LNCAP (cell line): Measurements from ENCODE around the gene TSSK2.

Experiments
- CTCF ChIP-seq: fragments of 450-650 bp; IDR thresholded peaks from 2 replicates; pipeline ENCODE4 v1.5.1; 2017; ENCODE audit warnings: mild to moderate bottlenecking

Gene TSSK2

DNA sequence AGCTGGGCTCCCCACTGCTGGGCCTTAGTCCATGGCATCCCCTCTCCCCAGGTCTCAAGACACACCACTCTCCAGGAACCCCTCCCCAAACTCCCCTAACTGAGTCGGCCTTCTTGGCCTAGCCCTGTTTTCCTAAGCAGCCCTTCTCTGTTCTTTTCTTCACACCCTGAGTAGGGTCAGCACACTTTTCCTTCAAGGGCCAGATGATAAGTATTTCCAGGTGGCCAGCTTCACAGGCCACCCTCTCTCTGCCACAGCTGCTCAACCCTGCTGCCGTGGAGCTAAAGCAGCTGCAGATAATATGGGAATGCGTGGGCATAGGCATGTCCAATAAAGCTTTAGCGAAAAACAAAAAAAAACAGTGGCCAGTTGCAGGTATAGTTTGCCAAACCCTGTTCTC, 33.0 kb upstream of the TSSK2 start:
- no peak for TF ChIP-seq CTCF

DNA sequence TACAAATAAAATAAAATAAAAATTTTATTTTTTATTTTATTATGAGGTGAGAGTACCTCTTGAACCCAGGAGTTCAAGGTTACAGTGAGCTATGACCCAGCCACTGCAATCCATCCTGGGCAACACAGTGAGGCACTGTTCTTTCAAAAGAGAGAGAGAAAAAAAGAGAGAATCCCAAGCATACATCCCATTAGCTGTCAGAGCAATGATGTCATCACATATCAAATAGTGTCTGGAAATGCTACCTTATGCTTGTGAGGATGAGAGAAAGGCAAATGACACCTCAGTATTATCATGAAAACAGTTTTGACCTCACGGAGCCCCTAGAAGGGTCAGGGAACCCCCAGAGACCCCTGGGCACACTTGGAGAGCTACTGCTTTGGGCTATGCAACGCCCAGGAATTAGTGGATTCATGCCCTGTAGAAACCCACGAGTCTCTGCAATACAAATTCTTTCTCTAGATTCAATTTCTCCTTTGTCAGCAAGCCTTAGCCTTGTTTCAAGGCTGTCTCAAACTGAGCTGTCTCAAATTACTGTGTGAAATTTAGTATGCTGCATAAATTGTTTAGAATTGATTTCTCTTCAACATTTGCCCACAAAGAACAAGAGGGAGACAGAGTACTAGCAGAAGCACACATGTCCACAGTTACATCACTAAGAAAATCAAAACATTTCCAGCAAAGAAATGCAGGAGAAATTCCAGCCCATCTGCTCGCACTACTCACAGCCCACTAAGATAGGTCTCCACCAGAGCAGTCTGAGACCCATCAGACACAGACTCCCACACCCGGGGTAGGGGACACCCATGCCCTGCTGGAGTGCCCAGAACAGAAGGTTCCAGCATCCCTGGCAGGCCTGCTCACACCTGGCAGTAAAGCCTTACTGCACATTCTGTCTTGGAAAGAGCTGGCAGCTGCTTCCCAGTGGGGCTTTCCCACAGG, 27.0 kb upstream of the TSSK2 start:
- no peak for TF ChIP-seq CTCF

DNA sequence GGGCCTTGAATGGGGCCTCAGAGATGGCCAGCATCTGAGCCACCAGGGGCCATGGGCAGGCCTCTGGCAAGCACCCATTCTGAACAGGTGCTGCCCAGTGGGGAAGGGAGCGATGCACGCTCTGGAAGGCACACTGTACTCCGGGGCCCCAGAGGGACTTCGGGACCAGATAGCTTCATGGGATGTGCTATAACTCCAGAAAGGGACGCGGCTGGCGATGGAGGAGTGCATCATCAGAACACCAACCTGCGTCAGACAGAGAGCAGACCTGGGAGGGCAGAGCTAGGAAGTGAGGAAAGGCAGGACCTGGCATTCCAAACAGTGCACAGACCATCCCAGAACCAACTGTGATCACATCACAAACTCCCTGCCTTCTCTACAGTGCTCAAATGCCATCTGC, 25.7 kb upstream of the TSSK2 start:
- TF ChIP-seq CTCF: no peak

DNA sequence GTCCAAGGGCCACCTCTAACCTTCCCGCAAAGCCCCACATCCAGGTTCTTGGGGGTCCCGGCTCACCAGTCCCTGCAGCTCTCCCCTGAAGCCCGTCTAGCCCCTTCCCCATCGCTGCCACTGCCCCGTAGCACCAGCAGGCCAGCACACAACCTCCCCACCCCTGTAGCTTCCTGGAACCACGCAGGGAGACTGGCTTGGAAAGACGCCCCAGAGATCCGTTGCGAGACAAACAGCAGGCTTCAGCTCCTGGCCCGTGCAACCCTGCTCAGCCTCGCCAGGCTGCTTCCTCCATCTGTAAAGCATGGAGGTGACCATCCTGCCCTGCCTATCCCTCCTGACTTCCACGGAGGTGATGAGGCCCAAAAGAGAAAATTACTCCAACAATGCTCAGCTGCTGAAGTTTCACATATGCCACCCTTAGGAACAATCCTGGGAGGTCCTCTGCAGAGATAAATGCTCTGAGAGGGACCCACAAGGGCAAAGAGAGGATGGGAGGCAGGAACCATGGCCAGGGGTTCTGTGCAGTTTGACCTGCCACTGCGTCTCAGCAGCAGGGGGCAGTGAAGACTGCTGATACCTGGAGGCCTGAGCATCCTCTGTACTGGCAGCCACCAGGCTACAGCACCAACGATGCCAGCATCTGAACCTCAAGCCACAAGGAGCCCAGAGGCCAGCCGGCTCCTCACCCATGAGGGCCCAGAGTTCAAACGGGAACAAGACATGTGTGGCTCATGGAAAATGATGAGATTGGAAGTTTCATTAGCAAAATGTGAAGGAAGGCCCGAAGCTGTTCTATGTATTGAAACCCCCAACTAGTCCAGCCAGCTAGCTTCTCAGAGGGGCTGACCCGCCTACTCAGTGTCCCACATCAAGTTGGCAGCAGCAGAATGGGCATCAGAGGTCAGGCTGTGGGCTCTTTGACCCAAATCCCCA, 25.0 kb upstream of the TSSK2 start:
- TF ChIP-seq CTCF: peak; percentile 30

DNA sequence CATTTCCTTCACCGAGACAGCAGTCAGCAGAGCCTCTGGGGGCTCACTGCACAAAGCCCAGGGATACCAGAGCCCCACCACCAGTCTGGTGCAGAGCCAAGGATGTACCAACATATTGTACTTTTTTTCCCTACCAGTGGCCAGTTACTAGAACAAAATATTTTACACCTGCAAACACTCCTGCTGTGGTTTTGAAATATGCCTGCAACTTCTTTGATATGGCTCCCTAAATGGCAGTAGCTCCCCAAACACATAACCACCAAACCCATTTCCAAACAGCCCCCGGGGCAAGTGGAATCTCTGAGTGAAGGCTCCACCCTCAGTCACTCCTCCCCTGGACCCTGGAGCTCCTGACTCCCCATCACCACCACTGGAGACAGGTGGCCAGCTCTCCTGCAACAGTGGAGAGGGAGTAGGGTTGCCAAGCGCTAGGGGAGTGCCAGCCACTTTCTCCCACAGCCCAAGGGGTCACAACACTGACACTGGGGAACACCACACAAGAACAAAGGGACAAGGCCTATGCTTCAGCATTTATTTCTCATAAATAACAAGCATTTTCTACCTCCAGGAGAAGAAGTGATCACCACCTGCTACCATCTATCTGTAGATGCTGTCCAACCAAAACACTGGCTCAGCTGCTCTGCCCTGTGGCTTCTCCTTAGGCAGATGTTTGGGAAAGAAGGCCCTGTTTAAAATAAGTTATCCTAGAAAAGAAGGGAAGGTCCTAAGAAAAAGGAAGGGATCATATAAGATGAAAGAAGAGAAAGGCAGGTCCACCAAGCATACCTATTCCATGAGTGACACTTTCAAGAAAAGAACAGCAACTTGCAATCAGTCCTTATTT, 24.0 kb upstream of the TSSK2 start:
- no peak for TF ChIP-seq CTCF

DNA sequence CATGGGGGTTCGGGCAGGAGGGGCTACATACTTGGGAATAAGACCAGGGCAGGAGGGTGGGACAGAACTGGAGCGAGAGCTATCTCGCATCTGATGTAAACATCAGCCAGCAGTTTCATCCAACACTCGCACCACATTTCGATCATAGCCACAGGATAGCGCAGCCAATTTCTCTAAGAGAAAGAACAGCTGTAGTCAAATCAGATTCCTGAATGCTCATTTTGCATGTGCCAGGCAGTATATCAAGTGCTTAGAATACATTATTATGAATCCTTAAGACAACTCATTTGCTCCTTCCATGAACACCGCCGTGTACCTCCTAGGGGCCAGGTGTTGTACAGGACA, 23.4 kb upstream of the TSSK2 start:
- TF ChIP-seq CTCF: no peak

- no peak for TF ChIP-seq CTCF
Measured at GRCh38 chr22:19108807-19109197, 22.3 kb upstream of the TSSK2 start.
